ENCODE data around the gene AKNA. TPM values are rescaled to one million over a fixed set of nuclear protein-coding genes. Genes with fewer than 3 reads are reported as not detected.

AKNA gene
- total RNA-seq, 1 donor = 27.9 TPM

GRCh38 chr9:114350636-114351401 is 37.0 kb downstream of the AKNA start:
- Histone ChIP-seq H3K9me3 (ENCODE audit: low read depth, low read length) (no peaks in the 10 kb centered on the region), H3K27ac (ENCODE audit: low read depth, low read length) (no peak overlapping the region), H3K4me1 (ENCODE audit: insufficient read depth, low read length) (peaks cover 24% of the 10 kb centered on the region), H3K27me3 (ENCODE audit: insufficient read depth, low read length) (no peaks in the 10 kb centered on the region), H3K36me3 (ENCODE audit: insufficient read depth, low read length) (peaks cover 43% of the 10 kb centered on the region), H4K20me1 (ENCODE audit: insufficient read depth, low read length) (no peaks in the 10 kb centered on the region), H3K4me3 (ENCODE audit: insufficient read depth, low read length) (no peak overlapping the region), H3K79me2 (ENCODE audit: insufficient read depth, low read length) (no peaks in the 10 kb centered on the region), H3K4me2 (ENCODE audit: insufficient read depth, low read length) (no peak overlapping the region), H2AFZ (ENCODE audit: low read length) (no peak overlapping the region)
- DNase-seq (ENCODE audit: insufficient read length, low spot score, missing footprints) = no peak
- TF ChIP-seq, protein P1, sequence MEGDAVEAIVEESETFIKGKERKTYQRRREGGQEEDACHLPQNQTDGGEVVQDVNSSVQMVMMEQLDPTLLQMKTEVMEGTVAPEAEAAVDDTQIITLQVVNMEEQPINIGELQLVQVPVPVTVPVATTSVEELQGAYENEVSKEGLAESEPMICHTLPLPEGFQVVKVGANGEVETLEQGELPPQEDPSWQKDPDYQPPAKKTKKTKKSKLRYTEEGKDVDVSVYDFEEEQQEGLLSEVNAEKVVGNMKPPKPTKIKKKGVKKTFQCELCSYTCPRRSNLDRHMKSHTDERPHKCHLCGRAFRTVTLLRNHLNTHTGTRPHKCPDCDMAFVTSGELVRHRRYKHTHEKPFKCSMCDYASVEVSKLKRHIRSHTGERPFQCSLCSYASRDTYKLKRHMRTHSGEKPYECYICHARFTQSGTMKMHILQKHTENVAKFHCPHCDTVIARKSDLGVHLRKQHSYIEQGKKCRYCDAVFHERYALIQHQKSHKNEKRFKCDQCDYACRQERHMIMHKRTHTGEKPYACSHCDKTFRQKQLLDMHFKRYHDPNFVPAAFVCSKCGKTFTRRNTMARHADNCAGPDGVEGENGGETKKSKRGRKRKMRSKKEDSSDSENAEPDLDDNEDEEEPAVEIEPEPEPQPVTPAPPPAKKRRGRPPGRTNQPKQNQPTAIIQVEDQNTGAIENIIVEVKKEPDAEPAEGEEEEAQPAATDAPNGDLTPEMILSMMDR (IDR thresholded peaks at IDR 0.05; ENCODE audit: extremely low read depth, low read depth, low read length) = no peak

GRCh38 chr9:114349713-114350480 is 37.9 kb downstream of the AKNA start:
- no peak overlapping the region for H3K4me3 ChIP-seq (ENCODE audit: insufficient read depth, low read length)
- peak; percentile 23 for DNase-seq (ENCODE audit: insufficient read length, low spot score, missing footprints)
- TF ChIP-seq, protein P1 (IDR thresholded peaks at IDR 0.05; ENCODE audit: extremely low read depth, low read depth, low read length) = no peak
- H3K36me3 ChIP-seq (ENCODE audit: insufficient read depth, low read length) = peaks cover 46% of the 10 kb centered on the region
- no peaks in the 10 kb centered on the region for H4K20me1 ChIP-seq (ENCODE audit: insufficient read depth, low read length)
- peaks cover 24% of the 10 kb centered on the region for H3K4me1 ChIP-seq (ENCODE audit: insufficient read depth, low read length)
- H3K27me3 ChIP-seq (ENCODE audit: insufficient read depth, low read length) = no peaks in the 10 kb centered on the region
- no peak overlapping the region for H3K4me2 ChIP-seq (ENCODE audit: insufficient read depth, low read length)
- H3K9me3 ChIP-seq (ENCODE audit: low read depth, low read length) = no peaks in the 10 kb centered on the region
- H3K79me2 ChIP-seq (ENCODE audit: insufficient read depth, low read length) = no peaks in the 10 kb centered on the region
- H3K27ac ChIP-seq (ENCODE audit: low read depth, low read length) = peak overlapping the region; percentile 33
- no peak overlapping the region for H2AFZ ChIP-seq (ENCODE audit: low read length)

DNA sequence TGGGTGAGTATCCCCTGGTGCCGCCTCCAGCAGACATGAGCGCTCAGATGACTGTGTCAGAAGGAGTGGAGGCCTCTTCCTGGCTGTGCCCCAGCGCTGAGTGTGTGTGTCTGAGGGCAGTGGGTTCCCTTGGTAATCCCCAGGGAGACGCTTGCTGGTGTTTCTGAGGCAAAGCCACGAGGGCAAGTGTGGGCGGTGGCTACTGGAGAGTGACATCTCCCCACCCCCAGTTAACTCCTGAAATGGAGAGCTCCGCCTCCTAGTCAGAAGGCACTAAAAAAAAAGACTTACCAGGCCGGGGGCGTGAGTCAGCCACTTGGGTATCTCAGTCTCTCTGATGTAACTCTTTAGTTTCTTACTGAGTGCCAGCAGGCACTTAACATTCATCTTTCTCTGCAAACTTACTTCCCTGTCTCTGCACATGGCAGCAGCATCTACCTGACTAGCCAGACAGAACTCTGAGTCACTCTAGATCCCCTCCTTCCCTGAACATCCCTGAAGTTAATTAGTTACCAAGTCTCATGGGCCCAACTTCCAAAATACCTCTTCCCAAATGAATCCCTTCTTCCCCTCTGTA is 38.8 kb downstream of the AKNA start:
- Histone ChIP-seq H2AFZ (ENCODE audit: low read length) (no peak overlapping the region), H4K20me1 (ENCODE audit: insufficient read depth, low read length) (no peaks in the 10 kb centered on the region), H3K4me2 (ENCODE audit: insufficient read depth, low read length) (peak overlapping the region; percentile 42), H3K79me2 (ENCODE audit: insufficient read depth, low read length) (no peaks in the 10 kb centered on the region), H3K4me1 (ENCODE audit: insufficient read depth, low read length) (peaks cover 21% of the 10 kb centered on the region), H3K36me3 (ENCODE audit: insufficient read depth, low read length) (peaks cover 51% of the 10 kb centered on the region), H3K9me3 (ENCODE audit: low read depth, low read length) (no peaks in the 10 kb centered on the region), H3K4me3 (ENCODE audit: insufficient read depth, low read length) (peak overlapping the region; percentile 18), H3K27ac (ENCODE audit: low read depth, low read length) (peak overlapping the region; percentile 70), H3K27me3 (ENCODE audit: insufficient read depth, low read length) (no peaks in the 10 kb centered on the region)
- DNase-seq (ENCODE audit: insufficient read length, low spot score, missing footprints) = peak; percentile 98
- TF ChIP-seq, protein P1 (IDR thresholded peaks at IDR 0.05; ENCODE audit: extremely low read depth, low read depth, low read length) = no peak
